ENCODE data around the gene QSOX2.

- TF ChIP-seq ZNF433 (tag by site-specific recombination; IDR thresholded peaks at IDR 0.05; ENCODE audit: low read depth), result no peak
- TF ChIP-seq CTCF (tag by site-specific recombination; IDR thresholded peaks at IDR 0.05), result no peak
- no peak for TF ChIP-seq ZNF639 (tag by site-specific recombination; IDR thresholded peaks at IDR 0.05)
- no peak for TF ChIP-seq ZNF76 (tag by site-specific recombination; IDR thresholded peaks at IDR 0.05; ENCODE audit: borderline replicate concordance, low read depth)
- no peak for TF ChIP-seq BCL11A (tag by site-specific recombination; IDR thresholded peaks at IDR 0.05; ENCODE audit: low read depth)
- TF ChIP-seq ZNF548 (tag by site-specific recombination; IDR thresholded peaks at IDR 0.05), result no peak
- no peak for TF ChIP-seq ZNF416 (tag by site-specific recombination; IDR thresholded peaks at IDR 0.05)
- no peak for TF ChIP-seq ZNF24 (tag by site-specific recombination; IDR thresholded peaks at IDR 0.05)
- no peak for TF ChIP-seq REST (tag by site-specific recombination; IDR thresholded peaks at IDR 0.05)
- no peak for TF ChIP-seq ZNF16 (tag by site-specific recombination; IDR thresholded peaks at IDR 0.05; ENCODE audit: low read depth)
- TF ChIP-seq ZNF274 (IDR thresholded peaks at IDR 0.05; ENCODE audit: low read length), result no peak
- no peak for TF ChIP-seq ZNF274 (tag by site-specific recombination; IDR thresholded peaks at IDR 0.05; ENCODE audit: borderline replicate concordance)
- TF ChIP-seq YY1 (tag by site-specific recombination; IDR thresholded peaks at IDR 0.05), result no peak
- TF ChIP-seq ZFP41 (tag by site-specific recombination; IDR thresholded peaks at IDR 0.05; ENCODE audit: borderline replicate concordance), result no peak
Observed at GRCh38 chr9:136243631-136244030, 2.0 kb downstream of the QSOX2 start.

Data from HEK293 (cell line).